WI38 (cell line): ENCODE measurements around the gene LPAR2.
A peak's percentile ranks its signal among the peaks of the same experiment; 100 is the strongest.
"Not testable (repeated sequence)": the region's sequence is repeated elsewhere in the genome, so short reads cannot be mapped to it uniquely, and the experiment has no call there.

Experiments used
- H3K4me3 ChIP-seq: 2 replicates; pipeline ENCODE4 v1.5.1; 2011; ENCODE audit warnings: low read depth, mild to moderate bottlenecking, control low read depth, low read length
- CTCF ChIP-seq: IDR thresholded peaks from 2 replicates; pipeline ENCODE4 v1.5.1; 2012; ENCODE audit warnings: low read depth, mild to moderate bottlenecking, control low read depth, low read length

LPAR2 gene

GRCh38 chr19:19619181-19619848 lies 8.7 kb downstream of the LPAR2 start:
- peak overlapping the region; percentile 53; the same call in 1 of the 2 replicates for H3K4me3 ChIP-seq
- TF ChIP-seq CTCF, result no peak

- TF ChIP-seq CTCF, result no peak
- peak within 1 kb of the TSS; percentile 61 for H3K4me3 ChIP-seq
Measured at GRCh38 chr19:19618219-19619051, 9.6 kb downstream of the LPAR2 start, which contains the start of gene PBX4. Gene PBX4, minus strand, starts transcription at chr19:19618687. Its CDS starts 58 bp downstream, at chr19:19618629.

GRCh38 chr19:19615086-19615485 lies 12.9 kb downstream of the LPAR2 start:
- TF ChIP-seq CTCF, result no peak

GRCh38 chr19:19613506-19613905 lies 14.5 kb downstream of the LPAR2 start:
- TF ChIP-seq CTCF, result no peak
- H3K4me3 ChIP-seq, result no peak overlapping the region

More at GRCh38 chr19:19615086-19615485, 12.9 kb downstream of the LPAR2 start:
- H3K4me3 ChIP-seq, result no peak overlapping the region

- no peak overlapping the region for H3K4me3 ChIP-seq
- no peak for TF ChIP-seq CTCF
Measured at GRCh38 chr19:19610376-19611202, 17.4 kb downstream of the LPAR2 start.

- not testable (repeated sequence) for H3K4me3 ChIP-seq
Measured at GRCh38 chr19:19606686-19607085, 21.3 kb downstream of the LPAR2 start.

- no peak for TF ChIP-seq CTCF
- no peak overlapping the region for H3K4me3 ChIP-seq
Measured at GRCh38 chr19:19606021-19606420, 22.0 kb downstream of the LPAR2 start.
